ENCODE data around the gene SLC25A53.

- TF ChIP-seq CTCF (IDR thresholded peaks at IDR 0.05) (no peak), POLR2A (IDR thresholded peaks at IDR 0.05) (no peak)
These were observed 31.1 kb upstream of the SLC25A53 start for GRCh38 chrX:104187931-104188330.
